ENCODE data around the gene C11orf58.
A peak's percentile ranks its signal among the peaks of the same experiment; 100 is the strongest.

The C11orf58 gene

GRCh38 chr11:16770016-16770415 is 31.6 kb downstream of the C11orf58 start:
- DNase-seq, result peak; percentile 39

DNA sequence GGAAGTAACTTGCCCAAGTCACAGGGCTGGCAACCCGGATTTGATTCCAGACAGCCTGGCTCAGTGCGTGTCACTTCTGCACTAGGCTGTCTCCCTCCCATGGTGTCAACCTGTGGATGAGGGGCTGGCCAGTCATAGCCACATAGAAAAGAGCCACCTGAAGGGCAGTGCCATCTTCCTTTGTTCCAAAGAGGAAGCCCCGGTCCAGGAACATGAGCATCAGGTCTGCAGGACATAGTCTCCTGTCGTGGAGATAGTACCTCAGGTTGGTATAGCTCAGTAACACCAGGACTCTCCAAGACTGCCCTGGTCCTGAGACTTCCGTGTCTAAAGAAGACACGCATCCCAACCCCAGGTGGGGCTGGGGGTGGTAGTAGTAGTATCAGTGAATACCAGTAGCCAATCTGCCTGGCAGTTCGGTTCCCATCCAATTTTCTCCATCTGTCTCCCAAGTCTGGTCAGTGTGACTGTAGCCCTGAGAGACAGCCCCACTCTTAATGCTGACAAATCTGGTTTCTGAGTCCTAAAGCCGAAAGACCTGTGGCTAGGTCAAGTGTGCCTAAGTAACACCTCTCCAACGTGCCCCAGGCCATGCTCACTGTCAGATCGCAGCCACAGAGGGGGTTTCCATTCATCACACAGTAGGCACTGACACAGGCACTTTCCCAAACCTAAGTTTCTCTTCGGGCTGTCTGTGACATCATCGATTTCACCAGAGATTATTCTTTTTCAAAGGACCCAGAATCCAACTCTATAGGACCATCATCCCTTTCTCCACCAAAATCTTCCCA is 33.1 kb downstream of the C11orf58 start:
- peak; percentile 38 for DNase-seq

- DNase-seq, result no peak
Observed at GRCh38 chr11:16772141-16772512, 33.7 kb downstream of the C11orf58 start.

DNA sequence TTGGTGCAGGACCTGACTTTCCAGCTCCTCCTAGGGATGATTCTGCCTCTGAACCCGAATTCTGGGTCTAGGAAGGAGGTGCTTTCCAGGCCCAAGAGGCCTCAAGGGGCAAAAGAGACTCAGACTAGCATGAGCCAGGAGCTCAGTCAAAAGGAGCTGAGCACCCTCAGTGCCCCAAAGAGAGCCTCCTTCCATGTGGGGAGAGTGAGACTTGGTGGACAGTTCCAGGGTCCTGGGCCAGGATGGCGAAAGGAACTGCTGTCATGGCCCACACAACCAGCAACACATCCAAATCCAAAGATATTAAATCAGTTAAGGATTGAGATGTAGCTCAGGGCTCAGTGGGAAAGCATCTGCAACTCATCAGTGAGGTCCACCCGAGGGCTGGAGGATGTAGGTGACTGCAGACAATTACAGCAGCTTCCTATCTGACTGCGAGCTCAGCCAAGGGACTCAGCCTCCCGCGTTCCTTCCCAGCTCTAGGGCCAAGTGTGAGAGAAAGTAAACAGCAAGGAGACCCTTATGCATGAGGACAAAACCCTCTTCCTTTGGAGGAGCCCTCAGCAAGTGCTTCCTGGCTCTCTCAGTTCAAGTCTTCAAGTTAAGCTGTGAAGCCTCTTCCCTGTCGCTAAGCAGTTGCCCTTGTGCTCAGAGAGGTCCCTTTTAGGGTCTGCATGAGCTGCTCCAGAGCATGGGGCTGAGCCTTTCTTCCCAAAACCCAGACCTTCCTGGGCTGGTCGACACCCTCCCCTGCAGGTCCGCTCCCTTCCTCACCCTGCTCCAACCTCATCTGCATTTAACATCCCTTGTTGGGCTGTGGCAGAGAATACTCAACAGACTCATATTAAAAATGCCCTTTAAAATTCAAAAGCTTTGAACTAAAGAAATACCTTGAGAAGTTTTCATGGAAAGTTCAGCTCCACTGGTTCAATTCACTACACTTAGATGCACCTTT is 35.8 kb downstream of the C11orf58 start:
- DNase-seq, result no peak

DNA sequence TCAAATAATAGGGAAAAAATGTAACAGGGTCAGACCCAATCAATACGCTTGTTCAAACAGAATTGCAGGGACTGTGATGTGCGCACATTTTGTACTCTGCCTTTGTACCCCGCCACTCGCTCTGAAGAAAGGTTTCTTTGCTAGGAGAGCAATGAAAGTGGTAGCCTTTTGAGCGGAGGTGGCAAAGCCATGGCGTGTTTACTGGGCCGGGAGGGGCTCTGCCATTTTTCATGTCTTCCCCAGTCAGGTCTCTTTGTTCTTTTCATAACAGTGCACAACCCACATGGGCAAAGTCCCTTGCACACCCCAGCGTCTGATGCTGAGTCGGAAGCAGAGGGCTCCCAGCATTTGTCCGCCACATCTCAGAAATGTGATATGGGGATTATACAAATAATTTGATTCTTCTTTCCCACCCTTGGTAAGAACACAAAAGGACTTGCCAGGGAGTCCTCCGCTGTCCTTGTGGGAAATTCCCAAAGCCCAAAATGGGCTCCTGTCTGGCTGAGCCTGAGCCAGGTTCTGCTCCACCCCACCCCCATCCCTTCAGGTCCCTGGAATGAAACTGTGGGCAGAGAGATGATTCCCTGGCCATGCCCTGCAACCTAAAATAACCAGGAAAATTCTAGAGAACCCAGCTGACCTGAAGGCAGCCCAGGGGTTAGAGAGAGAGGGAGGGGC is 36.6 kb downstream of the C11orf58 start:
- DNase-seq, result no peak

DNA sequence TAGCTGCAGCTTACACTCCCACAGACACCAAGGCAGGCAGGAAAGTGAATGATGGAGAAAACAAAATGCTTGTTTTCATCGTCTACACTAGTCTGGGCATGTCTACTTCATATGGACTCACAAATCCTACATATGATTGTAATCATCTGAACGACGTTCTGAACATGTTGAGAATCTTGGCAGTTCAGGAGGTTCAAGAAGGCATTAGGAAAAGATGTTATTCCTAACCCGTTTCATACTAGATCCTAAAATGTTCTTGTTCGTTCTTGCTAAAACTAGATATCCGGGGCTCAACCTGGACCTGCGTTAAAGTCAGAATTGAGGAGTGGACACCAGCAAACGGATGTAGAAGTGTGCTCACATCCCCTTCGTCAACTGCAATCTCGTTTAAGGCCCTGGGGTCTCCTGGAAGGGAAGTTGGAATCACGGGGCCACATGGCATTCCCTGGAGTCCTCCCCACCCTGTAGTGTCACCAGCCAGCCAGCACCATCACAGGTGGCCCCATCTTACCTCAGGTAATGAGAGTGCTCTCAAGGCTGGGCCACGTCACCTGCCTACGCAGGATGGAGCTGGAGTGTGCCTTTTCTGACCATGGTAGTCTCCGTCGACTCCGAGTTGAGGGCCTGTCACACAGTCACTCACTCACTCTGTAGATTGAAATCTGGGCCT is 37.3 kb downstream of the C11orf58 start:
- no peak for DNase-seq

- no peak for DNase-seq
Observed at GRCh38 chr11:16776711-16777612, 38.5 kb downstream of the C11orf58 start.

- no peak for DNase-seq
Observed at GRCh38 chr11:16777613-16777975, 39.1 kb downstream of the C11orf58 start.

GRCh38 chr11:16778286-16778685 is 39.8 kb downstream of the C11orf58 start:
- DNase-seq, result no peak

DNA sequence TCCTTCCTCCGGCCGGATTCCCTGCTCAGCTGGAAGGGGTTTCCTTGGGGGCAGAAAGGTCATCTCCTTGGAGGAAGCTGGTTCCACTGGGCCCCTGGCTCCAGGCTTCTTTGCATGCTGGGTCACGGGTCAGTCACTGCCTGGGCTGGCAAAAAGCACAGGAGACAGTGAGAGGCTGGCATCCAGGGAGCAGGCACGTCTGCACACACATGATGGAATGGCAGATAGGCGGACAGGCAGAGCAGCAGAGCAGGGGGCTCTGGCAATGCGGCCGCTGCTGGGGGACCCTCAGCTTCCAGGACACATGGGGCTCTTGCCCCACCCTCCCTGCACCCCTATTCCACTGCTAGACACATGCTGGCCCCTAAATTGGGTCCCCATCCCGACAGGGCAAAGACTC is 40.4 kb downstream of the C11orf58 start:
- no peak for DNase-seq

DNA sequence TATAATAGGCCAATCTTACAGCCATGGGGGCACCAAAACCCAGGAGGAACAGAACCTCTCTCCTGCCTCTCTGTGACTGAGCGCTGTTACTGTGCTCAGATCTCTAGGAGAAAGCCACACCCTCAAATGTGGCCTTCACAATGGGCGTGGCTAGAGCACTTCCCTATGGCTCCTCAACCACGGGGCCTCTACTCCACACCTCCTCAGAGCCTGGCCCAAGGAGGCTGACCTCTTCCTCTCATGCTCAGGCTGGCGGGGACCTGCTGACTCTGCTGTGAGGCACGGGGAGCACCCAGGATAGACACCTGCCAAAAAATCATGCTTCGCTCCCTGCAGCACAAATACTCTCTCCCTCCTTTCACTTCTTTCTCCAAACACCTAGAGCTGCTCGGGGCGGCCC is 41.0 kb downstream of the C11orf58 start:
- no peak for DNase-seq

GRCh38 chr11:16780146-16780545 is 41.7 kb downstream of the C11orf58 start:
- DNase-seq, result no peak

DNA sequence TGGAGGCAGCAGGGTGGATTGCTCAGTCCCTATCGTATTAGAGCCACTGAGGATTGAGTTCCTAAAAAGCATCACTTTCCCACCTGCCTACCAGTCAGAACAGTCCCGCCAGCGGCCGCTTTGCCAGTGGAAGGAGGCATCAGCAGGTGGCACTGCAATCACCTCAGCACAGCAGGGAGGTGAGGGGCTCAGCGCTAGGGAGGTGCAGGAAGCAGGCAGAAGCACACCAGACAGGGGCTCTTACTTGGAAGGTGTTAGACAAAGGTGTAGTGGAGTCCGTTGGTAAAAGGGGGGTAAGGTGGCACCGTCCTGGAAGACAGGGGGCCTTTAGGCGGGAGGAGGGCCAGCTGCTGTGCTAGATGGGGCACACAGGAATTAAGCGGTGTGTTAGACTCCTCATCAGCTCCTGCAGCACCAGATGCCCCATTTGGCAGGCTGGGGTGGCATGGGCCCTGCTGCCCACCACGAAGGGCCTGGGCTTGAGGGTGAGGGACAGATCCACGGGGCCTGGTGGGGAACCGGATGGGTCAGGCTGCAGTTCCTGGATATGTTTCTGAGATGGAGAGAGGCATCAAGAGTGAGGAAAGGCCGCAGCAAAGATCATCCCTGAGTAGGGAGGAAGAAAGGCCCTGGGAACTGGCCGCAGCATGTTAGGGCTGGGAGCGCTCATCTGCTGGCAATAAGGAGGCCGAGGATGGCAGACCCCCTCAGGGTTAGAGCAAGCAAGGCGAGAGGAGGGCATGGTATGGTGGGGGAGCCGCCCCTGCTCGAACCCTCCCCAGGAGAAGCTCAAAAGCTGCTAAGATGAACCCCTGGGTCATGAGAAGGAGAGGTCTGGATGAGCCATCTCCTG is 42.5 kb downstream of the C11orf58 start:
- DNase-seq, result no peak

GRCh38 chr11:16781936-16782919 is 43.8 kb downstream of the C11orf58 start:
- no peak for DNase-seq

DNA sequence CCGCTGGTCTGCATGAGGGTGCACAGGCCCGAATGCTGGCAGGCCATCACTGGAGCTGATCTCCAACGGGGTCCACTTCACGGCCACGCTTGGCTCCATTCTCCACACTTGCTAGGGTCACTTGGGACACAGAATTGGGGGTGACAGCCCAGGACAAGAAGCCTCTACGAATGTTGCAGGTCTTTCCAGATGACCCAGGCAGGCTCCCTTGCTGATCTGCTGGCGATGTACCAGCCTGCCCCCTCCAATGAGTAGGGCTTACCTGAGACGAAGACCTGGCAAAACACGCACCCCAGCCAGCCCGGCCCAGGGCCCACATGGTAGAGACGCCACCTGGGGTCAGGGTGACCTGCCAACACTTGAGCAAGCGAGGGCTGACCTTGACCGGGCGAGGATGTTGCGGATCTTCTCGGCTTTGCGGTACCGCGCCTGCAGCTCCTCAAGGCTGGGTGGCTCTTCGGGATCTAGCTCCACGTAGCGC is 44.9 kb downstream of the C11orf58 start:
- no peak for DNase-seq

DNA sequence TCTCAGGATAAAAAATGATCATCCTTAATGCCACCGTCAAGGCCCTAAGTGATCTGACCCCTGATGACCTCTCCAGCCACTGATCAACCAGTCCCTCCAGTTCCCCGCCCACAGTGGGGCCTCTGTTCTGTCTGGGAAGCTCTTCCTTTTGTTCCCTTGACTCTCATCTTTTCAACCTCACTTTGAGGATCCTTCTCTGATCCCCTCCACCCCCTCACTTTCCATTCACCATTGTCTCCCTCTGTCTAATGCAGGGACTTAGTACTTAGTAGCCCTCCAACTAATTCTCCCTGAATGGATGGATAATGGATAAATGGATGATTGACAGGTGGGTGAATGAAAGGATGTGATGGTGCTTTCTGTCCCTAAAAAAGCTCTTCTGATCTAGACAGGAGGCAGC is 45.6 kb downstream of the C11orf58 start:
- DNase-seq, result no peak

DNA sequence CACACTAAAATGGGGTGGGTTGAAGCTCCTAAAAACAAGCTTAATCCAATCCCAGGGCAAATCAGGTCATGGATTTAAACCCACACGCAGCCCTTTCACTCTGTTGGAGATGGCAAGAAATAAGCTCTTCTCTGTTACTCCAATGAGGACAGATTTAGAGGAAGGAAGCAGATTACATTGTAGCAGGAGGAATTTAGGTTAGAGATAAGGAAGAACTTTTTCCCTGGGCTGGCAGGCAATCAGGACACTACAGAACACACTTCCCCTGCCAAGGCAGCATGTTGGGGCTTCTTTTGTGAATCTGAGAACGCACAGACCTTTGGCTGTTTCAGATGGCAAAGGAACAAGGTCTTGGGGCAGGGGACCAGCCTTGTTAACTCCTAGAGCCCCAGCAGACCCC is 46.2 kb downstream of the C11orf58 start:
- no peak for DNase-seq

- peak; percentile 72 for DNase-seq
Observed at GRCh38 chr11:16785520-16786128, 47.2 kb downstream of the C11orf58 start.

DNA sequence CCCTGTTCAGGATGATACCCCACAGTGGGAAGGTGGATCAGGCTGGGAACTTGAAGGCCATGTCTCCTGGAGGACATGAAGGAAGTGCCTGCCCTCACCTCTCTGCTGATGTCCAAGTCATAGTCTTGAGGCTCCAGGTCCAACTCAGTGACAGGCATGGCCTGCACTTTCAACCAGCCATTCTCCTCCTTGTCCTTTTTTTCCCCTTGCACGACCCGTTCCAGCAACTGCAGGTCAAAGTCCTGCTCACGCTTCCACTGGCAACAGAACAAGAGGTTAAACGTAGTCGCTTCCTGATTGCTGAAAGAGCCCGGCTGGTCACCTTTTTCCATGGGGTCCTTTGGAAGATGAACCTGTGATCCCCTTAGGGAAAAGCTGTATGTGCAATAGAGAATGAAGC is 47.7 kb downstream of the C11orf58 start:
- DNase-seq, result no peak
